Measurements from ENCODE around the gene FUNDC1.

FUNDC1 gene

GRCh38 chrX:44506678-44507077 lies 36.0 kb downstream of the FUNDC1 start:
- FAIRE-seq (no peak), DNase-seq (ENCODE audit: insufficient read length, low spot score) (no peak)
- no peak for TF ChIP-seq POLR2A (IDR thresholded peaks at IDR 0.05; ENCODE audit: low read depth, low read length)

- no peak for TF ChIP-seq POLR2A (IDR thresholded peaks at IDR 0.05; ENCODE audit: low read depth, low read length)
- DNase-seq (ENCODE audit: insufficient read length, low spot score) = no peak
- FAIRE-seq = no peak
These were observed 39.1 kb downstream of the FUNDC1 start for GRCh38 chrX:44503560-44503959.

GRCh38 chrX:44495091-44495490 lies 47.6 kb downstream of the FUNDC1 start:
- no peak for TF ChIP-seq POLR2A (IDR thresholded peaks at IDR 0.05; ENCODE audit: low read depth, low read length)
- no peak for DNase-seq (ENCODE audit: insufficient read length, low spot score)
- no peak for FAIRE-seq

- no peak for TF ChIP-seq POLR2A (IDR thresholded peaks at IDR 0.05; ENCODE audit: low read depth, low read length)
- DNase-seq (ENCODE audit: insufficient read length, low spot score) = no peak
- no peak for FAIRE-seq
These were observed 48.3 kb downstream of the FUNDC1 start for GRCh38 chrX:44494357-44494756.

- TF ChIP-seq POLR2A (IDR thresholded peaks at IDR 0.05; ENCODE audit: low read depth, low read length) = no peak
- FAIRE-seq = no peak
- DNase-seq (ENCODE audit: insufficient read length, low spot score) = no peak
These were observed 53.1 kb downstream of the FUNDC1 start for GRCh38 chrX:44489515-44489914.

- TF ChIP-seq POLR2A (IDR thresholded peaks at IDR 0.05; ENCODE audit: low read depth, low read length) = no peak
- FAIRE-seq = no peak
- no peak for DNase-seq (ENCODE audit: insufficient read length, low spot score)
These were observed 58.0 kb downstream of the FUNDC1 start for GRCh38 chrX:44484607-44485146.

- TF ChIP-seq POLR2A (IDR thresholded peaks at IDR 0.05; ENCODE audit: low read depth, low read length) = no peak
- DNase-seq (ENCODE audit: insufficient read length, low spot score) = no peak
- FAIRE-seq = no peak
These were observed 58.6 kb downstream of the FUNDC1 start for GRCh38 chrX:44483965-44484606.

GRCh38 chrX:44482575-44482974 lies 60.1 kb downstream of the FUNDC1 start:
- FAIRE-seq (no peak), DNase-seq (ENCODE audit: insufficient read length, low spot score) (no peak)
- no peak for TF ChIP-seq POLR2A (IDR thresholded peaks at IDR 0.05; ENCODE audit: low read depth, low read length)

- FAIRE-seq (no peak), DNase-seq (ENCODE audit: insufficient read length, low spot score) (no peak)
These were observed 62.1 kb downstream of the FUNDC1 start for GRCh38 chrX:44480591-44480990.

GRCh38 chrX:44474410-44474809 lies 68.2 kb downstream of the FUNDC1 start:
- no peak for TF ChIP-seq POLR2A (IDR thresholded peaks at IDR 0.05; ENCODE audit: low read depth, low read length)
- no peak for DNase-seq (ENCODE audit: insufficient read length, low spot score)
- no peak for FAIRE-seq

More at GRCh38 chrX:44480591-44480990, 62.1 kb downstream of the FUNDC1 start:
- TF ChIP-seq POLR2A (IDR thresholded peaks at IDR 0.05; ENCODE audit: low read depth, low read length) = no peak

Measured in H54 (cell line).